Coronary artery (tissue), 2 donors: ENCODE data around the gene GYPC.

Source experiments
- DNase-seq: peaks from one replicate; pipeline ENCODE4 v3.0.0-alpha.2; 2017; ENCODE audit warnings: low spot score
- H3K27ac ChIP-seq, 2 donors: fragments of 200-600 bp; sonication (generic); one replicate each; pipeline ENCODE4 v1.5.1; 2016 to 2019
- H3K4me3 ChIP-seq: fragments of 200-600 bp; sonication (generic); 2 replicates; pipeline ENCODE4 v1.5.1; 2016; ENCODE audit warnings: mild to moderate bottlenecking, moderate library complexity
- CTCF ChIP-seq: fragments of 200-600 bp; sonication (generic); IDR thresholded peaks from one replicate; pipeline ENCODE4 v1.5.1; 2019; ENCODE audit warnings: antibody characterized with exemption

GYPC gene

GRCh38 chr2:126668254-126668653 is 12.3 kb downstream of the GYPC start:
- Histone ChIP-seq H3K27ac (no peak overlapping the region), H3K4me3 (no peak overlapping the region)
- no peak for DNase-seq
- TF ChIP-seq CTCF = no peak

- no peak for DNase-seq
- peak overlapping the region in 1 of 2 donors; percentile 12 for H3K27ac ChIP-seq
- no peak overlapping the region for H3K4me3 ChIP-seq
- no peak for TF ChIP-seq CTCF
These were observed 13.8 kb downstream of the GYPC start for GRCh38 chr2:126669772-126670171.

GRCh38 chr2:126671488-126671887 is 15.5 kb downstream of the GYPC start:
- H3K4me3 ChIP-seq = no peak overlapping the region
- H3K27ac ChIP-seq = no peak overlapping the region
- no peak for DNase-seq
- TF ChIP-seq CTCF = no peak

- no peak for DNase-seq
- Histone ChIP-seq H3K27ac (no peak overlapping the region), H3K4me3 (no peak overlapping the region)
- TF ChIP-seq CTCF = no peak
These were observed 17.1 kb downstream of the GYPC start for GRCh38 chr2:126672980-126673605.

- no peak for DNase-seq
- no peak overlapping the region for H3K4me3 ChIP-seq
- H3K27ac ChIP-seq = no peak overlapping the region
- TF ChIP-seq CTCF = no peak
These were observed 18.3 kb downstream of the GYPC start for GRCh38 chr2:126674075-126674744.

- TF ChIP-seq CTCF = no peak
These were observed 19.7 kb downstream of the GYPC start for GRCh38 chr2:126675637-126676036.

More at GRCh38 chr2:126675637-126676036, 19.7 kb downstream of the GYPC start:
- Histone ChIP-seq H3K27ac (no peak overlapping the region), H3K4me3 (no peak overlapping the region)
- DNase-seq = no peak
